K562 (cell line): ENCODE measurements around the gene SLC29A3. TPM values are rescaled to one million over a fixed set of nuclear protein-coding genes. Genes with fewer than 3 reads are reported as not detected.
A peak's percentile ranks its signal among the peaks of the same experiment; 100 is the strongest.

Source experiments
- ATAC-seq: fragments of 200-7000 bp; cut with Tn5 transposase; 3 replicates; pipeline ENCODE4 v1.9.1; 2020; ENCODE audit warnings: moderate library complexity
- BruUV-seq: library from RNA; stranded (reverse); fragments of 400-500 nt; replicated peaks from 2 replicates; lab custom pipeline; 2021; lab: Mats Ljungman, UMichigan
- CTCF ChIA-PET: fragments of 300-600 bp; formaldehyde crosslinking; extraction: SDS; loops from one replicate; lab custom pipeline; 2021; ENCODE audit warnings: low intra/inter-chr PET ratio; lab: Yijun Ruan, JAX
- POLR2A ChIA-PET: fragments of 300-600, 350-650 bp; sonication (Branson Sonifier 250); formaldehyde crosslinking; extraction: SDS; loops from one replicate; lab custom pipeline; 2021; ENCODE audit warnings: antibody characterized with exemption, inconsistent platforms; lab: Yijun Ruan, JAX
- DNase-seq, 4 experiments: peaks; one replicate each; pipeline versions ENCODE4 v3.0.0 to v3.0.0-alpha.2; 2011 to 2018; ENCODE audit warnings: low spot score in 3 of 4, mixed read lengths in 3 of 4; ENCODE audit errors: extremely low read depth in 1 of 4
- FAIRE-seq: peaks from 2 replicates; lab custom pipeline; 2011; peaks lifted over from hg19 to GRCh38; lab: Jason Lieb, UNC
- H2AFZ ChIP-seq: 2 replicates; pipeline ENCODE4 v1.6.0; 2011; ENCODE audit warnings: low read depth, low read length, control low read depth, inconsistent platforms
- H3K27ac ChIP-seq: fragments of 200-600 bp; 3 replicates; pipeline ENCODE4 v1.8.0; 2011; ENCODE audit warnings: low read depth, mild to moderate bottlenecking, control low read depth, inconsistent platforms, low read length, moderate library complexity, mixed read lengths; ENCODE audit errors: extremely low read depth
- H3K27me3 ChIP-seq, 2 experiments: fragments of 300-600 bp in 1 of 2; 2 replicates in 1 of 2; 3 replicates in 1 of 2; pipeline versions ENCODE4 v1.6.0 to v1.8.0; 2011; ENCODE audit warnings: inconsistent platforms in 2 of 2, low read length in 2 of 2, mild to moderate bottlenecking in 1 of 2, mixed read lengths in 1 of 2, moderate library complexity in 1 of 2; ENCODE audit not compliant: control insufficient read depth in 2 of 2, insufficient read depth in 2 of 2
- H3K36me3 ChIP-seq: fragments of 300-600 bp; 3 replicates; pipeline ENCODE4 v1.8.0; 2011; ENCODE audit warnings: mild to moderate bottlenecking, low read length, inconsistent platforms; ENCODE audit not compliant: control insufficient read depth, insufficient read depth
- H3K4me1 ChIP-seq, 2 experiments: fragments of 200-600 bp in 1 of 2; replicated peaks in 1 of 2; 2 replicates in 1 of 2; 3 replicates in 1 of 2; pipeline versions ENCODE4 v1.5.1 to v1.8.0; 2011; ENCODE audit warnings: inconsistent platforms in 2 of 2, low read length in 2 of 2, mild to moderate bottlenecking in 1 of 2, mixed read lengths in 1 of 2, moderate library complexity in 1 of 2; ENCODE audit not compliant: control insufficient read depth in 2 of 2, insufficient read depth in 2 of 2
- H3K4me2 ChIP-seq: 2 replicates; pipeline ENCODE4 v1.6.1; 2011; ENCODE audit warnings: low read length, control low read depth, inconsistent platforms, mixed read lengths; ENCODE audit not compliant: insufficient read depth
- H3K4me3 ChIP-seq: fragments of 200-600 bp; sonication (generic), shearing (Covaris generic); 2 replicates; pipeline ENCODE4 v1.5.1; 2016; ENCODE audit warnings: control low read depth, inconsistent platforms
- H3K79me2 ChIP-seq: fragments of 200-600 bp; 3 replicates; pipeline ENCODE4 v1.8.0; 2011; ENCODE audit warnings: low read length, inconsistent platforms; ENCODE audit not compliant: control insufficient read depth, insufficient read depth
- H3K9ac ChIP-seq, 2 experiments: 2 replicates each; pipeline versions ENCODE4 v1.6.0 to v1.6.1; 2011; ENCODE audit warnings: low read depth in 2 of 2, low read length in 2 of 2, control low read depth in 1 of 2, inconsistent platforms in 1 of 2, mild to moderate bottlenecking in 1 of 2, mixed read lengths in 1 of 2; ENCODE audit not compliant: insufficient read depth in 1 of 2
- H3K9me1 ChIP-seq: one replicate; pipeline ENCODE4 v1.6.0; 2011; ENCODE audit warnings: inconsistent platforms, mild to moderate bottlenecking, low read length, moderate library complexity; ENCODE audit not compliant: control insufficient read depth, insufficient read depth
- H3K9me3 ChIP-seq: replicated peaks from 2 replicates; pipeline ENCODE4 v1.5.1; 2011; ENCODE audit warnings: low read depth, low read length, inconsistent platforms; ENCODE audit not compliant: control insufficient read depth, insufficient read depth
- H4K20me1 ChIP-seq: replicated peaks from 2 replicates; pipeline ENCODE4 v1.6.1; 2011; ENCODE audit warnings: low read length, inconsistent platforms, mixed read lengths; ENCODE audit not compliant: control insufficient read depth, insufficient read depth
- E2F6 ChIP-seq, 2 experiments: IDR thresholded peaks; 2 replicates each; pipeline ENCODE4 v1.6.1; 2011; ENCODE audit warnings: borderline replicate concordance in 1 of 2, control low read depth in 1 of 2, low read depth in 1 of 2, low read length in 1 of 2, mild to moderate bottlenecking in 1 of 2, mixed read lengths in 1 of 2, moderate library complexity in 1 of 2; ENCODE audit not compliant: insufficient read depth in 1 of 2, insufficient read length in 1 of 2, poor library complexity in 1 of 2, severe bottlenecking in 1 of 2; ENCODE audit errors: extremely low read depth in 1 of 2
- POLR2G ChIP-seq: fragments of 200-400 bp; formaldehyde crosslinking; IDR thresholded peaks from 2 replicates; pipeline ENCODE4 v1.6.1; 2017; ENCODE audit warnings: low read depth, mild to moderate bottlenecking, antibody characterized with exemption, low read length, moderate library complexity
- PTBP1 ChIP-seq: fragments of 200-400 bp; formaldehyde crosslinking; IDR thresholded peaks from 2 replicates; pipeline ENCODE4 v1.6.1; 2017; ENCODE audit warnings: low read depth, low read length
- SNRNP70 ChIP-seq: fragments of 200-400 bp; formaldehyde crosslinking; optimal IDR thresholded peaks from 2 replicates; pipeline ENCODE3; 2017; ENCODE audit warnings: low read depth, low read length
- ZBTB1 ChIP-seq: sonication (generic); formaldehyde crosslinking; IDR thresholded peaks from 2 replicates; pipeline ENCODE4 v1.8.1; 2023; ENCODE audit warnings: missing genetic modification reagents, low read depth, mild to moderate bottlenecking, borderline replicate concordance
- ZBTB33 ChIP-seq: sonication (generic); formaldehyde crosslinking; IDR thresholded peaks from 2 replicates; pipeline ENCODE4 v1.8.1; 2023; ENCODE audit warnings: mild to moderate bottlenecking, missing genetic modification reagents
- ZC3H4 ChIP-seq: sonication (generic); formaldehyde crosslinking; IDR thresholded peaks from 2 replicates; pipeline ENCODE4 v1.9.0; 2021; ENCODE audit warnings: missing genetic modification reagents, borderline replicate concordance
- WGBS: fragments of 100-300 bp; shearing (Covaris generic); methylation state at CpG from one replicate; pipeline ENCODE4 v1.1.6; 2016; ENCODE audit warnings: low coverage, mixed read lengths; ENCODE audit not compliant: insufficient coverage; ENCODE audit errors: missing lambda C conversion rate; 5-methylcytosine and 5-hydroxymethylcytosine counted together
- in situ Hi-C: fragments of 300-500 bp; cut with MboI; formaldehyde crosslinking; loops from 4 replicates; pipeline ENCODE4 v1.15.0; 2018; ENCODE audit warnings: inconsistent platforms, mixed read lengths
- intact Hi-C: fragments of 100-400 bp; cut with micrococcal nuclease; formaldehyde crosslinking; loops from 2 replicates; pipeline ENCODE4 v1.14.2; 2022
- polyA plus RNA-seq, 8 experiments: library from polyadenylated mRNA; depleted of rRNA in 4 of 8; stranded (reverse) in 5 of 8; unstranded in 3 of 8; fragments of >200 nt; fragmentation: Nextera tagmentation in 2 of 8; fragmentation: Illumina TruSeq in 1 of 8; extraction: Ambion mirVana in 2 of 8; extraction: Trizol in 1 of 8; gene quantifications; 2 replicates each; pipeline versions ENCODE4 v1.2.1 to v1.2.3, GENCODE V29; 2011 to 2014; ENCODE audit warnings: inconsistent platforms in 1 of 8, missing spikeins in 1 of 8
- total RNA-seq, 7 experiments: library from RNA; depleted of rRNA in 6 of 7; stranded (reverse); fragments of >200 nt in 6 of 7; fragmentation: Illumina TruSeq in 2 of 7; extraction: Trizol in 2 of 7; gene quantifications; 2 replicates each; pipeline versions ENCODE4 v1.2.1 to v1.2.3, GENCODE V29; 2011 to 2021; ENCODE audit warnings: low replicate concordance in 1 of 7

The SLC29A3 gene
- total and polyA plus RNA-seq, 9 of the 15 experiments (the other 6 are each of a cell fraction or from before 2014, with no cell fraction given), result 2.1 to 10.7 (median 4.6) TPM

GRCh38 chr10:71290806-71291527 is 28.1 kb upstream of the SLC29A3 start (continued):
- peak; percentile 66; the same call in 1 of the 2 replicates for TF ChIP-seq ZBTB33 (CRISPR knock-in tag)
- no peak for TF ChIP-seq PTBP1
- no peak for TF ChIP-seq SNRNP70
- TF ChIP-seq ZC3H4 (CRISPR knock-in tag), result no peak
- TF ChIP-seq ZBTB1 (CRISPR knock-in tag), result peak; percentile 88

- in situ Hi-C loops (no loop called here), intact Hi-C loops (no loop called here)
- WGBS, result 70% methylated on average over 13 of the region's 13 CpGs
- no TSS peak for BruUV-seq
- no peak for FAIRE-seq
- ChIA-PET CTCF (no interaction called here), POLR2A (interaction anchor here (0.7 to 1.4 kb wide), 2 partner anchors 9 to 11 kb away, joined by 3 read pairs; no protein-coding TSS in a partner anchor)
- Histone ChIP-seq H2AFZ (no peak overlapping the region), H3K4me1 (peaks cover 3 to 17% of the 10 kb centered on the region in 2 experiments; a peak in 4 of 5 replicates), H3K4me2 (no peak overlapping the region), H3K4me3 (no peak overlapping the region), H3K9me1 (no peaks in the 10 kb centered on the region), H4K20me1 (peaks cover 6% of the 10 kb centered on the region; the same call in 1 of the 2 replicates), H3K27ac (no peak overlapping the region), H3K9ac (no peak overlapping the region), H3K79me2 (no peaks in the 10 kb centered on the region), H3K27me3 (peaks cover 0 to 15% of the 10 kb centered on the region in 2 experiments; a peak in 2 of 5 replicates), H3K9me3 (no peaks in the 10 kb centered on the region), H3K36me3 (no peaks in the 10 kb centered on the region)
- no peak for ATAC-seq
- DNase-seq, result no peak
- TF ChIP-seq E2F6 (IDR thresholded peaks at IDR 0.05; ENCODE audit: borderline replicate concordance in 1 of 2, extremely low read depth in 1 of 2, insufficient read depth in 1 of 2, insufficient read length in 1 of 2, low read depth in 1 of 2, low read length in 1 of 2, poor library complexity in 1 of 2, severe bottlenecking in 1 of 2) (no peak), POLR2G (peak; percentile 37; the same call in 1 of the 2 replicates)
These were observed 27.5 kb upstream of the SLC29A3 start for GRCh38 chr10:71291528-71291900.
